ENCODE measurements around the gene RTEL1.

- no peak for TF ChIP-seq CTCF (IDR thresholded peaks at IDR 0.05; ENCODE audit: low read depth, low read length)
- TF ChIP-seq EZH2phosphoT487 (IDR thresholded peaks at IDR 0.05; ENCODE audit: low read depth): no peak
These were observed 37.1 kb upstream of the RTEL1 start for GRCh38 chr20:63620991-63621390.
